ENCODE results near the gene TMEM132C. TPM values are rescaled to one million over a fixed set of nuclear protein-coding genes. Genes with fewer than 3 reads are reported as not detected.

The TMEM132C gene
- total RNA-seq, 2 donors from 2014 or later = 0.56 TPM; not detected in 1

- no peak overlapping the region for H3K4me3 ChIP-seq
- no peak for TF ChIP-seq CTCF (IDR thresholded peaks at IDR 0.05)
- DNase-seq (ENCODE audit: low spot score) (no peak), ATAC-seq (ENCODE audit: insufficient number of reproducible peaks, low FRiP score, low read depth) (no peak)
- no peaks in the 10 kb centered on the region for H3K36me3 ChIP-seq
- H3K9me3 ChIP-seq = no peaks in the 10 kb centered on the region
- H3K27ac ChIP-seq = no peak overlapping the region
- no peaks in the 10 kb centered on the region for H3K4me1 ChIP-seq (ENCODE audit: control insufficient read depth in 1 of 2, low read depth in 2 of 2)
- H3K27me3 ChIP-seq (replicated peaks; ENCODE audit: insufficient read depth) = no peaks in the 10 kb centered on the region
Observed at GRCh38 chr12:128510511-128510910, 243.5 kb downstream of the TMEM132C start.

- no peak for DNase-seq (ENCODE audit: low spot score)
- no peaks in the 10 kb centered on the region for H3K4me1 ChIP-seq (ENCODE audit: control insufficient read depth in 1 of 2, low read depth in 2 of 2)
Observed at GRCh38 chr12:128513331-128513730, 246.4 kb downstream of the TMEM132C start.

GRCh38 chr12:128513831-128514230, 246.9 kb downstream of the TMEM132C start:
- Histone ChIP-seq H3K27me3 (replicated peaks; ENCODE audit: insufficient read depth) (no peaks in the 10 kb centered on the region), H3K4me3 (no peak overlapping the region), H3K27ac (no peak overlapping the region), H3K9me3 (no peaks in the 10 kb centered on the region), H3K4me1 (ENCODE audit: control insufficient read depth in 1 of 2, low read depth in 2 of 2) (no peaks in the 10 kb centered on the region), H3K36me3 (no peaks in the 10 kb centered on the region)
- ATAC-seq (ENCODE audit: insufficient number of reproducible peaks, low FRiP score, low read depth) = no peak
- no peak for DNase-seq (ENCODE audit: low spot score)
- no peak for TF ChIP-seq CTCF (IDR thresholded peaks at IDR 0.05)

More at GRCh38 chr12:128513331-128513730, 246.4 kb downstream of the TMEM132C start:
- Histone ChIP-seq H3K36me3 (no peaks in the 10 kb centered on the region), H3K27me3 (replicated peaks; ENCODE audit: insufficient read depth) (no peaks in the 10 kb centered on the region), H3K4me3 (no peak overlapping the region), H3K27ac (no peak overlapping the region), H3K9me3 (no peaks in the 10 kb centered on the region)
- ATAC-seq (ENCODE audit: insufficient number of reproducible peaks, low FRiP score, low read depth) = no peak
- no peak for TF ChIP-seq CTCF (IDR thresholded peaks at IDR 0.05)

GRCh38 chr12:128518644-128519043, 251.7 kb downstream of the TMEM132C start:
- ATAC-seq (ENCODE audit: insufficient number of reproducible peaks, low FRiP score, low read depth) (no peak), DNase-seq (ENCODE audit: low spot score) (no peak)
- H3K27me3 ChIP-seq (replicated peaks; ENCODE audit: insufficient read depth) = no peaks in the 10 kb centered on the region
- no peak overlapping the region for H3K27ac ChIP-seq
- no peaks in the 10 kb centered on the region for H3K4me1 ChIP-seq (ENCODE audit: control insufficient read depth in 1 of 2, low read depth in 2 of 2)
- H3K4me3 ChIP-seq = no peak overlapping the region
- H3K9me3 ChIP-seq = no peaks in the 10 kb centered on the region
- TF ChIP-seq CTCF (IDR thresholded peaks at IDR 0.05) = no peak
- H3K36me3 ChIP-seq = no peaks in the 10 kb centered on the region

GRCh38 chr12:128519426-128519825, 252.5 kb downstream of the TMEM132C start:
- DNase-seq (ENCODE audit: low spot score) (no peak), ATAC-seq (ENCODE audit: insufficient number of reproducible peaks, low FRiP score, low read depth) (no peak)
- H3K36me3 ChIP-seq = no peaks in the 10 kb centered on the region
- H3K4me1 ChIP-seq (ENCODE audit: control insufficient read depth in 1 of 2, low read depth in 2 of 2) = no peaks in the 10 kb centered on the region
- H3K4me3 ChIP-seq = no peak overlapping the region
- H3K27me3 ChIP-seq (replicated peaks; ENCODE audit: insufficient read depth) = no peaks in the 10 kb centered on the region
- H3K27ac ChIP-seq = no peak overlapping the region
- no peak for TF ChIP-seq CTCF (IDR thresholded peaks at IDR 0.05)
- H3K9me3 ChIP-seq = no peaks in the 10 kb centered on the region
